ENCODE data around the gene INPP4B. TPM values are rescaled to one million over a fixed set of nuclear protein-coding genes. Genes with fewer than 3 reads are reported as not detected.

The INPP4B gene
- total and polyA plus RNA-seq, 2 of the 4 experiments (the other 2 are of a cell fraction): 1.8 to 14.0 TPM

- Histone ChIP-seq H3K79me1 (ENCODE audit: low read depth in 1 of 2, low read length in 2 of 2) (no peaks in the 10 kb centered on the region), H3K27me3 (ENCODE audit: control insufficient read depth, insufficient read depth, low read length) (no peaks in the 10 kb centered on the region), H2BK120ac (ENCODE audit: low read depth, low read length) (no peak overlapping the region), H3K4ac (ENCODE audit: low read depth, low read length) (no peak overlapping the region), H2BK20ac (ENCODE audit: low read depth, low read length) (no peak overlapping the region), H3K56ac (ENCODE audit: extremely low read depth, insufficient read depth, low read length) (no peak overlapping the region), H3K18ac (ENCODE audit: low read depth, low read length) (peak overlapping the region; percentile 21; the same call in 1 of the 2 replicates), H2AK5ac (ENCODE audit: low read depth, low read length) (peak overlapping the region; percentile 36; the same call in 1 of the 2 replicates), H3K14ac (replicated peaks; ENCODE audit: low read depth, low read length) (no peak overlapping the region), H3K36me3 (ENCODE audit: control insufficient read depth, insufficient read depth, low read length) (no peaks in the 10 kb centered on the region), H4K20me1 (ENCODE audit: insufficient read depth, low read length) (no peaks in the 10 kb centered on the region), H3K4me2 (ENCODE audit: low read depth, low read length) (no peak overlapping the region), H4K91ac (ENCODE audit: insufficient read depth, low read depth, low read length) (no peak overlapping the region; the same call in 1 of the 2 replicates), H2AFZ (replicated peaks; ENCODE audit: low read length, poor library complexity) (no peak overlapping the region), H3K4me3 (ENCODE audit: insufficient read depth, low read depth, low read length) (no peak overlapping the region), H2BK15ac (ENCODE audit: low read depth, low read length) (peak overlapping the region; percentile 56; the same call in 1 of the 3 replicates), H2BK5ac (ENCODE audit: low read depth, low read length, poor library complexity, severe bottlenecking) (no peak overlapping the region), H3K27ac (ENCODE audit: insufficient read depth, low read length) (no peak overlapping the region), H3K4me1 (ENCODE audit: control insufficient read depth, insufficient read depth, low read length) (peaks cover 2% of the 10 kb centered on the region; the same call in 1 of the 2 replicates), H4K5ac (ENCODE audit: low read depth, low read length) (no peak overlapping the region), H4K8ac (ENCODE audit: low read depth in 2 of 2, low read length in 2 of 2) (no peak overlapping the region), H3K9me1 (ENCODE audit: insufficient read depth, low read length) (no peaks in the 10 kb centered on the region), H3K23ac (ENCODE audit: low read depth, low read length) (no peak overlapping the region), H3K9ac (ENCODE audit: low read depth, low read length) (no peak overlapping the region), H2AK9ac (replicated peaks; ENCODE audit: low read depth, low read length, poor library complexity) (no peak overlapping the region), H3K9me3 (ENCODE audit: control insufficient read depth, insufficient read depth, low read length) (no peaks in the 10 kb centered on the region)
- dilution Hi-C loops (cut with HindIII; ENCODE audit: low sequenced_read_pairs, unreplicated experiment): no loop called here
- POLR2A ChIA-PET (ENCODE audit: unreplicated experiment): no interaction called here
- ATAC-seq (ENCODE audit: low read depth): peak; percentile 53; the same call in 1 of the 2 replicates
- no TSS peak for BruUV-seq (replicated peaks)
- CTCF ChIA-PET: no interaction called here
- peak; percentile 20 for DNase-seq
- no peak for TF ChIP-seq BHLHE40 (IDR thresholded peaks at IDR 0.05; ENCODE audit: low read depth, low read length)
- TF ChIP-seq CEBPB (IDR thresholded peaks at IDR 0.05; ENCODE audit: low read depth, low read length): peak; percentile 58; the same call in 1 of the 2 replicates
- intact Hi-C loops (cut with micrococcal nuclease): no loop called here
- in situ Hi-C loops (cut with MboI; ENCODE audit: low sequenced_read_pairs): no loop called here
Measured at GRCh38 chr4:142236268-142236667, 609.8 kb downstream of the INPP4B start.
